Activated T-helper 1 cell treated with Interleukin-2 at 50 U/mL for 16 hours (primary cell): Measurements from ENCODE around the gene DOCK2.
"Not testable (repeated sequence)": the region's sequence is repeated elsewhere in the genome, so short reads cannot be mapped to it uniquely, and the experiment has no call there.

ENCODE experiments used
- DNase-seq: peaks from one replicate; pipeline ENCODE4 v3.0.0-alpha.2; 2020; ENCODE audit warnings: low read depth

The DOCK2 gene

GRCh38 chr5:169721771-169722170 lies 84.7 kb downstream of the DOCK2 start:
- no peak for DNase-seq

GRCh38 chr5:169723103-169723831 lies 86.2 kb downstream of the DOCK2 start:
- DNase-seq: no peak

- no peak for DNase-seq
Measured at GRCh38 chr5:169724303-169725087, 87.4 kb downstream of the DOCK2 start.

GRCh38 chr5:169725665-169726064 lies 88.6 kb downstream of the DOCK2 start:
- not testable (repeated sequence) for DNase-seq

- DNase-seq: no peak
Measured at GRCh38 chr5:169728418-169728817, 91.3 kb downstream of the DOCK2 start.

- no peak for DNase-seq
Measured at GRCh38 chr5:169731221-169731620, 94.1 kb downstream of the DOCK2 start.

- no peak for DNase-seq
Measured at GRCh38 chr5:169732841-169733240, 95.8 kb downstream of the DOCK2 start.

GRCh38 chr5:169735913-169736312 lies 98.8 kb downstream of the DOCK2 start:
- DNase-seq: no peak

GRCh38 chr5:169736653-169737052 lies 99.6 kb downstream of the DOCK2 start:
- no peak for DNase-seq

- no peak for DNase-seq
Measured at GRCh38 chr5:169740435-169740834, 103.4 kb downstream of the DOCK2 start.

GRCh38 chr5:169742771-169743296 lies 105.8 kb downstream of the DOCK2 start:
- no peak for DNase-seq

GRCh38 chr5:169744336-169744735 lies 107.3 kb downstream of the DOCK2 start:
- no peak for DNase-seq

GRCh38 chr5:169745441-169746146 lies 108.5 kb downstream of the DOCK2 start:
- DNase-seq: no peak

GRCh38 chr5:169746147-169746694 lies 109.1 kb downstream of the DOCK2 start:
- no peak for DNase-seq

- DNase-seq: no peak
Measured at GRCh38 chr5:169748174-169748573, 111.1 kb downstream of the DOCK2 start.

GRCh38 chr5:169749295-169749694 lies 112.2 kb downstream of the DOCK2 start:
- DNase-seq: no peak

GRCh38 chr5:169751490-169751889 lies 114.4 kb downstream of the DOCK2 start:
- DNase-seq: no peak

- not testable (repeated sequence) for DNase-seq
Measured at GRCh38 chr5:169752566-169752965, 115.5 kb downstream of the DOCK2 start.

- DNase-seq: no peak
Measured at GRCh38 chr5:169753795-169754194, 116.7 kb downstream of the DOCK2 start.

- no peak for DNase-seq
Measured at GRCh38 chr5:169754737-169755136, 117.7 kb downstream of the DOCK2 start.

GRCh38 chr5:169756071-169756765 lies 119.1 kb downstream of the DOCK2 start:
- DNase-seq: no peak

GRCh38 chr5:169757016-169757415 lies 119.9 kb downstream of the DOCK2 start:
- DNase-seq: no peak
